Type B pancreatic cell (in vitro differentiated cells): Measurements from ENCODE around the gene NDC1. TPM values are rescaled to one million over a fixed set of nuclear protein-coding genes. Genes with fewer than 3 reads are reported as not detected.

ENCODE experiments used
- DNase-seq: peaks from one replicate; pipeline ENCODE4 v3.0.0; 2021; ENCODE audit warnings: mixed read lengths; ENCODE audit not compliant: unreplicated experiment; ENCODE audit errors: extremely low spot score
- H3K27ac Mint-ChIP-seq: 2 replicates; pipeline ENCODE4 v1.8.0; 2021; ENCODE audit warnings: mild to moderate bottlenecking, mixed read lengths
- H3K27me3 Mint-ChIP-seq: 2 replicates; pipeline ENCODE4 v1.8.0; 2021; ENCODE audit warnings: mixed read lengths
- H3K36me3 Mint-ChIP-seq: 2 replicates; pipeline ENCODE4 v1.8.0; 2021; ENCODE audit warnings: mixed read lengths
- H3K4me1 Mint-ChIP-seq: one replicate; pipeline ENCODE4 v1.8.0; 2021; ENCODE audit warnings: mixed read lengths; ENCODE audit not compliant: unreplicated experiment
- H3K4me3 Mint-ChIP-seq: 2 replicates; pipeline ENCODE4 v1.8.0; 2021; ENCODE audit warnings: mild to moderate bottlenecking, mixed read lengths
- H3K9me3 Mint-ChIP-seq: 2 replicates; pipeline ENCODE4 v1.8.0; 2021; ENCODE audit warnings: mixed read lengths
- total RNA-seq: library from RNA; stranded (reverse); gene quantifications from 2 replicates; pipeline ENCODE4 v1.2.1, GENCODE V29; 2021; ENCODE audit warnings: low replicate concordance
- TF ChIP-seq, protein P1 (sequence below): fragments of 200-600 bp; sonication (generic); conservative IDR thresholded peaks from 2 replicates; pipeline ENCODE4 v1.5.0; 2021; ENCODE audit warnings: antibody characterized with exemption, mild to moderate bottlenecking

NDC1 gene
- total RNA-seq, 1 donor from 2014 or later: 29.5 TPM

DNA sequence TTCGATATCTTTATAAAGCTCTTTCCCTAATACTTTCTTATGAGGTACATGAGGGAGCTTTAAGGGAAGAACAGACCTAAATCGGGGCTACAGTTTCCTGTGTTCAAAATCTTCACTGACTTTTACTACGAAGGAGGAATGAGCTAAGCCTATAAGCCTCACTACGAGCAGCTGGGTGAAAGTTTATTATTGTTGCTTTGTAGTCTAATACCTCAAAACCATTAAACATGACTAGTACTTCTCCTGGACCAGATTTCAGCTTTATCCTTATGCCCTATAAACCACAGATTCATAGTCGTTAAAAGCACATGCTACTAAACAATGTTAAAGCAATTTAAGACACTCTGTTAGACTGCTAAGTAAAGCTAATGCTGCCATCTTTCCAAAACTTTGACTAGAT, 30.2 kb downstream of the NDC1 start:
- no peaks in the 10 kb centered on the region for H3K9me3 Mint-ChIP-seq

DNA sequence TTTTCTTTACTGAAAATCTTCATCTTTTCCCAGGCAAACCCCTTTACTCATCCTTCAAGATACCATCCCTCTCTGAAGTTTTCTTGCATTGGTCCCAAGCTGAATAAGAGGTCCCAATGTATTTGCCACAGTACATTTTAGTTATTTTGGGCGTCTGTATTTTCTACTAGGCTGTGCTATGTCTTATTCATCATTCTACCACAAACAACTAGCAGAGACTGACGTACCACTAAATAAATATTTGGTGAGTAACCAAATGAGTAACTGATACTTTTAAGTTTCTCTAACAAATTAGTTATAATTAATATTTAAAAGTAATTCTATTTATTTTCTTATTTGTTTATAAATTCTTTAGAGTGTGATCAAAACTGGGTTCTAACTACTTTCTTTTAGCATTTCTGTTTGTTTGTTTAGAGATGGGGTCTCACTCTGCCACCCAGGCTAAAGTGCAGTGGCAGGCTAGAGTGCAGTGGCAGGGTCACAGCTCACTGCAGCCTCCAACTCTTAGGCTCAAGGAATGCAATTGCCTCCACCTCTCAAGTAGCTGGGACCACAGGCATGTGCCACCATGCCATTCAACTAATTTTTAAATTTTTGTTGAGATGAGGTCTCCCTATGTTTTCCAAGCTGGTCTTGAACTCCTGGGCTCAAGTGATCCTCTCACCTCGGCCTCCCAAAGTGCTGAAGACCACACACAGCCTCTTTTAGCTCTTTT, 33.1 kb downstream of the NDC1 start:
- Mint-ChIP-seq H3K4me3 (no peak overlapping the region), H3K9me3 (no peaks in the 10 kb centered on the region), H3K36me3 (peaks cover 17% of the 10 kb centered on the region), H3K27me3 (no peaks in the 10 kb centered on the region), H3K27ac (no peak overlapping the region), H3K4me1 (no peaks in the 10 kb centered on the region)
- no peak for DNase-seq
- TF ChIP-seq, protein P1, sequence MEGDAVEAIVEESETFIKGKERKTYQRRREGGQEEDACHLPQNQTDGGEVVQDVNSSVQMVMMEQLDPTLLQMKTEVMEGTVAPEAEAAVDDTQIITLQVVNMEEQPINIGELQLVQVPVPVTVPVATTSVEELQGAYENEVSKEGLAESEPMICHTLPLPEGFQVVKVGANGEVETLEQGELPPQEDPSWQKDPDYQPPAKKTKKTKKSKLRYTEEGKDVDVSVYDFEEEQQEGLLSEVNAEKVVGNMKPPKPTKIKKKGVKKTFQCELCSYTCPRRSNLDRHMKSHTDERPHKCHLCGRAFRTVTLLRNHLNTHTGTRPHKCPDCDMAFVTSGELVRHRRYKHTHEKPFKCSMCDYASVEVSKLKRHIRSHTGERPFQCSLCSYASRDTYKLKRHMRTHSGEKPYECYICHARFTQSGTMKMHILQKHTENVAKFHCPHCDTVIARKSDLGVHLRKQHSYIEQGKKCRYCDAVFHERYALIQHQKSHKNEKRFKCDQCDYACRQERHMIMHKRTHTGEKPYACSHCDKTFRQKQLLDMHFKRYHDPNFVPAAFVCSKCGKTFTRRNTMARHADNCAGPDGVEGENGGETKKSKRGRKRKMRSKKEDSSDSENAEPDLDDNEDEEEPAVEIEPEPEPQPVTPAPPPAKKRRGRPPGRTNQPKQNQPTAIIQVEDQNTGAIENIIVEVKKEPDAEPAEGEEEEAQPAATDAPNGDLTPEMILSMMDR: no peak

More for the DNA sequence above, 30.2 kb downstream of the NDC1 start:
- Mint-ChIP-seq H3K4me3 (no peak overlapping the region), H3K4me1 (no peaks in the 10 kb centered on the region), H3K27me3 (no peaks in the 10 kb centered on the region), H3K27ac (no peak overlapping the region), H3K36me3 (peaks cover 28% of the 10 kb centered on the region)
- DNase-seq: no peak
- TF ChIP-seq, protein P1: no peak

DNA sequence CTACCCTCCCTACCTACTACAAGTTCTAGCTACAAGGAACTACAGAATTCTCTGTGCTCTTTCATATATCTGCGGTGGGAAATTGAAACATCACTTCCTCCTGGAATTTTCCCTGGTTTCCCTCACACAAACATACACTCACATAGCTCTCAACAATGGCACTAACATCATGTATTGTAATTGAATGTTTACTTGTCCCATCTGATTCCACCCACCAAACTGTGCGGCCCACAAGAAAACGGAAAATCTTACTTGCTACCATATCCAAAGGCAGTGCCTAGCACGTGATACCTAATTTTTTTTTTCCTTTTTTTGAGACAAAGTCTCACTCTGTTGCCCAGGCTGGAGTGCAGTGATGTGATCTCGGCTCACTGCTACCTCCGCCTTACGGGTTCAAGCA, 33.9 kb downstream of the NDC1 start:
- H3K9me3 Mint-ChIP-seq: no peaks in the 10 kb centered on the region
- H3K36me3 Mint-ChIP-seq: peaks cover 21% of the 10 kb centered on the region
- TF ChIP-seq, protein P1: no peak
- H3K4me1 Mint-ChIP-seq: no peaks in the 10 kb centered on the region
- H3K27ac Mint-ChIP-seq: no peak overlapping the region
- H3K4me3 Mint-ChIP-seq: no peak overlapping the region
- no peak for DNase-seq
- no peaks in the 10 kb centered on the region for H3K27me3 Mint-ChIP-seq

DNA sequence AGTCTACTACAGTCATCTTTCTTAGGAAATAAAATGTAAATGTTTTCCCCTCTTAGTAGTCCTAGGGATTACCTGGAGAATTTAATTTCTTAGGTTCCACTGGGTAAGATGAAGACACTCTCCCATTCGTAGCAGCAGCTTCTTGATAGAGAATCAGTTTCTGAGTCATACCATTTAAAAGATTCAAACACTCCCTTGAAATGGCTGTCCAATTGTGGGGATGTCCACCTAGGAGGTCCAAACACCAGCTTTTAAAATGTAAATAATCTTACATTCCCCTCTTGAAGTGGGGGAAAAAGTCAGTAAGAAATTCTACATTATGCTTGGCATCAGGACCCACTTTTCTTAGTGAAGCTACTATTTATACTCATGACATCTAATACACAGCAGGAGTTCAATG, 37.5 kb downstream of the NDC1 start:
- no peaks in the 10 kb centered on the region for H3K4me1 Mint-ChIP-seq
- H3K27me3 Mint-ChIP-seq: no peaks in the 10 kb centered on the region
- no peaks in the 10 kb centered on the region for H3K9me3 Mint-ChIP-seq
- no peak for DNase-seq
- no peak overlapping the region for H3K27ac Mint-ChIP-seq
- TF ChIP-seq, protein P1: no peak
- H3K36me3 Mint-ChIP-seq: peaks cover 27% of the 10 kb centered on the region
- no peak overlapping the region for H3K4me3 Mint-ChIP-seq

DNA sequence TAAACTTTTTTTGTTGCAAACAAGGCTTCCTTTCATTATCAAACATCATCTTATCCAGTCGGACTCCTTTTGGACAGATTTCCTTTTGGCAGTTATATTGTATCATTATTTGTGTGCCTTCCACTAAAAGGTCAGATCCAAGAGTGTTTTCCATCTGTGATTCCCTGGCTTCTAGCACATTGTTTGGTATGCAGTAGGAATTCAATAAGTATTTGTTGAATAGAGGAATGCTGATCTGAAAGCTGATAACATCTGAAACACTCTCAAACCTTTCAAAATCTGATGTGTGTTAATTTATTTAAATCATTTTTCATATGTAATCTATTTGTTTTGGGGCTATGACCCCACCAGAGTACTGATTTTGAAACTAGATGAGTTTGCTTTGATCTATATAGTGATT, 39.0 kb downstream of the NDC1 start:
- Mint-ChIP-seq H3K4me3 (no peak overlapping the region), H3K27me3 (no peaks in the 10 kb centered on the region), H3K36me3 (peaks cover 26% of the 10 kb centered on the region), H3K4me1 (no peaks in the 10 kb centered on the region), H3K9me3 (no peaks in the 10 kb centered on the region), H3K27ac (no peak overlapping the region)
- no peak for DNase-seq
- TF ChIP-seq, protein P1: no peak
